NCI-H2107 treated with DMSO at 0.1 percent for 48 hours (cell line): Measurements from ENCODE around the gene GFPT1.

Source experiments
- DNase-seq: peaks from one replicate; lab custom pipeline; 2025; ENCODE audit not compliant: unreplicated experiment; lab: John Stamatoyannopoulos, UW

The GFPT1 gene

DNA sequence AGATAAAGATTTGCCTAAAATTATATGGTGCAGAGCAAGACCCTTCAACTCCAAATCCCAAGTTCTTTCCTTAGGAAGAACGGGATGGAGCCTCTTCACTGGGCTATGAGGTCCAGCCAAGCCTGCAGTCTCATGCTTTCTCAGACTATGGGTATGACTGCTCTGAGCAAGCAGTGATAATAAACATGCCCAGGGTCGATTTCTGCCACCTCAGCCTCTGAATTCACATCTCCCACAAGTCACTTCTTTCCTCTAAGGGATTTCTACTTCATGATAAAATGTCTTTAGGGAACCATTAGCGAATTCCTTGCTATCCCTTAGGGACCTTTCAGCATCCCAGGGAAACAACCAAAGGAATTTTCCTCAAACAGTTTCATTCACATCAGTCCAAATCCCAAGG lies 94.8 kb downstream of the GFPT1 start:
- DNase-seq, result no peak

DNA sequence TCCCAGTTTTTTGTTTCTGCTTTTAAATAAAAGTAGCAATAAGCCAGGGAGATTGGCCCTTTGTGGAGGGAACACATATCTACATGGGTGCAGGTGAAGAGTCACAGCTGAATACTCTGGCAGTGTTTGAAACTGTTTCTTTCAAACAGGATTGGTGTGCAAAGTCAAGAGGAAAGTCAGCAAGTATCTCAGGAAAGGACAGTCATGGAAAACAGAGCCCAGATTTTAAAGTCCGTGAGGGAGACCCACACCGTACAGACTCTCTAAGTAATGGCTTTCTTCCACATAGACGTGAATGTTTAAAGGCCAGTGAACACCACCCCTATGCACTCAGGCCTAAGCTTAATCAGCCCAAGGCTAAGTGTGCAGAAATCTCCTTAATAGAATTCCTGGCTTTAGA lies 95.3 kb downstream of the GFPT1 start:
- no peak for DNase-seq

- DNase-seq, result no peak
Observed at GRCh38 chr2:69291004-69291650, 95.9 kb downstream of the GFPT1 start.

DNA sequence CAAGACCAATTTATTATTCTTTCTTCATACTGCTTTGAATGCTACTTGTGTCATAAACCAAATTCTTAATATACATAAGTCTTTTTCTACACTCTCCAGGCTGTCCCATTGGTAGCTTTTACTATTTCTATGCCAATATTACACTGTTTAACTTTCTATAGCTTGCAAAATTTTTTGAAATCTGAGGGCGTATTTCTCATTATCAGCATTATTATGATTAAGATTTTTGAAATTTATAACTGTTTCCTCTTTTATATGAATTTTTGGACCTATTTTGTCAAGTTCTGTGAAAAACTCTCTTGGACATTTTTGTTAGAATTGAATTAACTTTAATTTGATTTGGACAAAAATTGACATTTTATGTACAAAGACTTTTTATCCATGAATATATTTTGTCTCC lies 98.6 kb downstream of the GFPT1 start:
- DNase-seq, result no peak

- no peak for DNase-seq
Observed at GRCh38 chr2:69287544-69287943, 99.5 kb downstream of the GFPT1 start.

GRCh38 chr2:69285379-69285894 lies 101.6 kb downstream of the GFPT1 start:
- DNase-seq, result no peak

- no peak for DNase-seq
Observed at GRCh38 chr2:69280796-69281412, 106.1 kb downstream of the GFPT1 start.

DNA sequence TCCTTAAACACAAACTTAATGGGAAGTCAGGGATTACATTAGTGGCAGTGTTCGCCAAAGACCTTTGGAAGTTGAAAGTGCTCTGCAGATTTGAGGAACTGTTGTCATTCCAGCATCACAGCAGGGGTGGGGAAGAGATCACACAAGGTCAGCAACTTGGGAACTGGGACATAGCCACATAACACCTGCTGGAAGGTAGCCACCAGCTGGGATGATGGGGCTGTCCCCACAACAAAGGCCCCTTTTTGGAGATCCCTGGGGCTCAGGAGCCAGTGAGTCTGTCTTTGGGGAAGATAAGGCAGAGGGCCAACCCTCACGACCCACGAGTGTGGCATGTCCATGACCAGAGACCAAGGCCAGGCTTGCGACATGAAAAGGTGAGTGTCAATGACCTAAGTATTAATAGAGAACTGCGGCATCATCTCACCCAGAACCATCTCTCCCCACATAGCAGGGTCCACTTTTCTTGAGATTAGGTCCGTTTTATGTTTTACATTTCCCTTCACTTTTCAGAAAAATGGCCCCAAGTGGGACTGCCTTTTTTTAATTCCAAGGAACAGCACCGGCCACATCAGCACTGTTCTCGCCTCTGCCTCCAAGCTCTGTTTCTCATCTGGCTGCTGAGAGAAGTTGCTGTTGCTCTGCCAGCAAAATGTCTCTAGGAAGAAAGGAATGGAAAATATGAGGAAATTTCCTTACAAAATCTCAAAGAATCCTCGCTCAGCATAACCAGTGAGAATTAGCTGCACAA lies 106.9 kb downstream of the GFPT1 start:
- no peak for DNase-seq

- no peak for DNase-seq
Observed at GRCh38 chr2:69279211-69279610, 107.8 kb downstream of the GFPT1 start.

DNA sequence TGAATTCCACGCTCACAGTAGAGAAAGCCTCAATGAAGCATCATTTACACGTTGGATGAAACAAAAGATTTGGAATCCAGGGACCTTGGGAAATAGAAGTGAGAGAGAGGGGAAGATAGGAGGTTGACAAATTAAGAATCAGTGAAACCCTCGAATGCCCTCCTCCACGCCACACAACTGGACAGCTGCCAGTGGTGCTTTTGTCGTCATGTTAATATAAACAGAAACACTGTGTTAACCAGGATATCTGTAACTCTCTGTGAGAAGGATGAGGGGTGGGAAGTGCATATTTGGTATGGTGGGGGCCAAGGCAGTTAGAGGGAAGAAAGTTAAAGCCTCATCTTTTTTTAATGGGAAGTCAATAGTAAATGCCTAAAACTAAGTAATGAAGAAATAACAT lies 108.7 kb downstream of the GFPT1 start:
- no peak for DNase-seq

GRCh38 chr2:69275490-69275889 lies 111.5 kb downstream of the GFPT1 start:
- DNase-seq, result no peak

- no peak for DNase-seq
Observed at GRCh38 chr2:69272803-69273471, 114.1 kb downstream of the GFPT1 start.

DNA sequence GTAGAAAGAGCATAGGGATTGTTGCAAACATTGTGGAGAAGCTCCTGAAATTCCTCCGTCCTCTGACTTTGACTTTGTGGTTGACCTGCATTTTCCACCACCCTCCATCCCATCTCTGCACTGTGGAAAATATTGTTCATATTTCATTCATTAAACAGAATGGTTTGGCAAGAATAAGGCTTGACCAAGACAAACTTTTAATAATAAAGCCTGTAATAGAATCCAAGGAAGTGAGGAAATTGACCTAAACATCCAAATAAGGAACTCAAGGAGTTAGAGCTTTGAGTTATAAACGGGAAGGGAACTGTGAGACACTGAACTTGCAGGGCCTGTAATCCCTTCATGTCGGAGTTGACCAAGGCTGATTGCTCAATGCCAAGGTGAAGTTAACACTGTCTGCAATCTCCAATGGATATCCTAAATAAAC lies 115.2 kb downstream of the GFPT1 start:
- no peak for DNase-seq
